HG03354 (cell line): ENCODE results near the gene CALY.
"Not testable (repeated sequence)": the region's sequence is repeated elsewhere in the genome, so short reads cannot be mapped to it uniquely, and the experiment has no call there.

Experiments
- ATAC-seq: cut with Tn5 transposase; IDR thresholded peaks from one replicate; pipeline ENCODE4 v1.9.1; 2021; ENCODE audit warnings: mild to moderate bottlenecking; ENCODE audit not compliant: unreplicated experiment, poor library complexity, severe bottlenecking

Gene CALY

DNA sequence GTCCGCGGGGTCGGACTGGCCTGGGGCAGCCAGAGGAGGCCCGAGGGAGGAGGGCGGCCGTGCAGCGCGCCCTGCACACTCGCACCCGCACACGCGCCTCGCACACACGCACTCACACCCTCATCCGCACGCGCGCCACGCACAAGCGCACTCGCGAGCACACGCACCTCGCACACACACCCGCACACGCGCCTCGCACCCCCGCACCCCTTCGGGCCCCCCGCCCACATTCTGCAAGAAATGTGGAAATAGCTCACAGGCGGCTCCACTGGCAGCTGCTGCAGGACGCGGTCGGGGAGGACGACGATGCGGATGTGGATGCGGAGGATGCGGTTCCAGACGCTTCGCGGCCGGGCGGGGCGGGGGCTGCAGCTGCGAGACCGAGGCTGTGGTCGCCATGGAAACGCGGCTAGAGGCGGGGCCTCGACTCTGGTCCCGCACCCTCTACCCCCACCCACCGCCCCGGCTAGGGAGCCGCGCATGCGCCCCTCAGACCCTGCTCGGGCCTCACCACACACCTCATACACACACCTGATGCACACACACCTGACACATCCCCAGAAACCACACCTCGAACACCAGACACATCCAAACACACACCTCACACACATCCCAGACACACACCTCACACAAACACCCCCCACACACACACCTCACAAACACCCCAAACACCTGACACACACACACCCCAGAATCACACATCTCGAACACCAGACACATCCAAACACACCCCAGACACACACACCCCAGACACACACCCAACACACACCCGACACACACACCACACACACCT is at the start of gene CALY:
Gene CALY (minus strand): TSS at position 320 of the 793 bp plus-strand sequence. CDS start 7,907 bp downstream, outside the sequence.
- no peak for ATAC-seq

GRCh38 chr10:133385214-133385613 is 48.5 kb upstream of the CALY start:
- no peak for ATAC-seq

DNA sequence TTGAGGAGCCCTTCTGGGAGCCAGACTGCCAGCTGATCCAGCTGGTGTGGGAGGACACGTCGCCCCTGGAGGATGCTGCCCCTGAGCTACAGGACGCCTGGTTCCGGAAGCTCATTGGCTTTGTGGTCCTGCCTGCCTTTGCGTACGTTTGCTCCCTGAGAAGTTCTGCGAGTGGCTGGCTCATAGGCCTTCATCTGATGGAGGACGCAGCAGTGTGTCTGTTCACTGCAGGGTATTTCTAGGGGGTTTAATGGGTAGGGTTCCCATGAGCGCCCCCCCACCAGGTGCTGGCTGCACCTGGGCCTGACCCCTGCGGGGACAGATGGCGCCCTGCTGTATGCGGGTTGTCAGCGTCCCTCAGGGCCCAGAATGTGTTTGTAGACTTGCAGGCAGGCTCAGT is 47.4 kb upstream of the CALY start:
- no peak for ATAC-seq

DNA sequence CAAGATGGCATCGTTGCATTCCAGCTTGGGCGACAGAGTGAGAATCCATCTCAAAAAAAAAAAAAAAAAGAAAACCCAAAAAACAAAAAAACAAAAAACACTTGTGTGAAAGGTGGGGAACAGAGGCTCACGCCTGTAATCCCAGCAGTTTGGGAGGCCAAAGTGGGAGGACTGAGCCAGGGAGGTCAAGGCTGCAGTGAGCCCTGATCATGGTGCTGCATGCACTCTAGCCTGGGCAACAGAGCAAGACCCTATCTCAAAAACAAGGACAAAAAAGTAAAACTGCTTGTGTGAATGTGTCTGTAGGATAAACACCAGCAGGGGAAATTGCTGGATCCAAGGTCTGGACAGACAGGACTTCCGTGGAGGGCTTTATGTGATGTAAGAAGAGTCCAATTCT is 46.9 kb upstream of the CALY start:
- no peak for ATAC-seq

DNA sequence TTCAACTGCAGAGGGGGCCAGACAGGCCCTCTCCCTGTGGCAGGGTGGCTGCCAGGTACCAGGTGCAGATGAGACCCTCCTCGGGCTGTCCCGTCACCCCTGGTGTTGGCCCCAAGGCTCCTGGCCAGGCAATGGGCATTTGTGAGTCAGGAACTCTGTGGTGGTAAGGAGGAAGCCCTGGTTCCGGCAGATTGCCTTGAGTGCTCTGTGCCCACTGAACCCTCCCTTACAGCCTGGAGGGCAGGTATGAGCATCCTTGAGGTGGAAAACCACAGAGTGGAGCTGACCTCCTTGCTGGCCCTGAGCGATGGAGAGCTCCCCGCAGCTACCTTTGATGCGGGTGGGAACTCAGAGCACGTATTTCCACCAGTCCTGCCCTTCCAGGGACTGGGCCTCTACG is 44.3 kb upstream of the CALY start:
- ATAC-seq = no peak

DNA sequence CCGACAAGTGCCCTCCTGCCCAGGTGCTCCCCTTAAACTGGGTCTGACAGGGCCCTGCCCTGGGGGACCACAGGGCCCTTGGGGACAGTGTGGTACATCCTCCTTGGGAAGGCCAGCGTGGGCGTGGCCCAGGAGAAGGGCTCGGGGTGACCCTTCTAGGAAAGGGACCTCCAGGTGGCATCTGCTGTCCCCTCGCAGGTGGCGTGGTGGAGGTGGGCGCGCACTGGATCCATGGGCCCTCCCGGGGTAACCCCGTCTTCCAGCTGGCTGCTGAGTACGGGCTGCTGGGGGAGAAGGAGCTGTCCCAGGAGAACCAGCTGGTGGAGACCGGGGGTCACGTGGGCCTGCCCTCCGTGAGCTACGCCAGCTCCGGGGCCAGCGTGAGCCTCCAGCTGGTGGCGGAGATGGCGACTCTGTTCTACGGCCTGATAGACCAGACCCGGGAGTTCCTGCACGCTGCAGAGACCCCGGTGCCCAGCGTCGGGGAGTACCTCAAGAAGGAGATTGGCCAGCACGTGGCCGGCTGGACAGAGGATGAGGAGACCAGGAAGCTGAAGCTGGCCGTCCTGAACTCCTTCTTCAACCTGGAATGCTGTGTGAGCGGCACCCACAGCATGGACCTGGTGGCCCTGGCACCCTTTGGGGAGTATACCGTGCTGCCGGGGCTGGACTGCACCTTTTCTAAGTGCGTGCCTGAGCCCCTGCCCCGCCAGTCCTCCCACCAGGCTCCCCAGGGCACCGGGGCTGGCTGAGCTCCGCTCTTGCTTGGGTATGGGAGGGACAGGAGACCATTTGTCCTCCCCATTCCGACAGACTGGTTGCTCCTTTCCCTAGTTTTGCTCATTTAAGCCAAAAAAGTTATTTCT is 43.3 kb upstream of the CALY start:
- no peak for ATAC-seq

- ATAC-seq = peak; percentile 63
Measured at GRCh38 chr10:133379152-133379800, 42.6 kb upstream of the CALY start, which contains the start of gene PAOX. Gene PAOX (plus strand): TSS chr10:133379262. CDS start chr10:133379317, 55 bp downstream.

DNA sequence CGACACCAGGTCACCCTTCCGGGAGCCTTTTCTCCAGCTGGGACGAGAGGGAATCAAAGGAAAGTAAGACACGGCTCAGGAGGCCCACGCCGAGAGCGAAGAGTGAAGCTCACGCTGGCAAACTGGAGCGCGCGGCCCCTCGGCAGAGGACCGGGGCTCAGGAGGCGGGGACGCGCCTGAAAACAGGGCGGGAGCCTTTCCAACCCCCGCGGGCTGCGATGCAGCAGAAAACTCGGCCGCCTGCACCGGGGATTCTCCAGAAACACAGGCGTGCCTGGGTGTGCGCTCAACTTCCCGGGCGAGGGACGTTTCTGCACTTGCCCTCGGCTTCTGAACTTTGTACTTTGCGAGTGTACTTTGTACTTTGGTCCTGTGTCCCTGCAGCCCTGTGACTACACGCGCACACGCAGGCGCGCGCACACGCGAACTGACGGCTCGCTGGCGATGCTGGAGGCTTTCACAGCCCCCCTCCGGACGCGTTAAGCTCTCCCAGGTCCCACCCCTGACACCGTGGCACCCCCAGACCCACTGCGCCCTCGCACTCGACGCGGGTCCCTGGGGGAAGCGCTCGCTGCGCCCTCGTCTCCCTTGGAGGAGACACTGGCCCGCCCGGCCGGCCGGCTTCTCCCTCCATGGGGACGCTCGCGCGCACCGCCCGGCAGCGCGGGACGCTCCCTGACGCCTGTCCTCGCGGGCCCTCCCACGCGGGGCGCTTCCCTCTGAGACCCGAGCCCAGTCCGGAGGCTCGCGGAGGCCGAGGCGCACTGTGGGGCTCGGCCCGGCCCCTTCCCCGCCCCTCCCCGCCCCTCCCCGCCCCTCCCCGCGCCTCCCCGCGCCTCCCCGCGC is 41.8 kb upstream of the CALY start:
- peak; percentile 42 for ATAC-seq

GRCh38 chr10:133377818-133378250 is 41.1 kb upstream of the CALY start:
- no peak for ATAC-seq

GRCh38 chr10:133377025-133377817 is 40.5 kb upstream of the CALY start:
- ATAC-seq = no peak

DNA sequence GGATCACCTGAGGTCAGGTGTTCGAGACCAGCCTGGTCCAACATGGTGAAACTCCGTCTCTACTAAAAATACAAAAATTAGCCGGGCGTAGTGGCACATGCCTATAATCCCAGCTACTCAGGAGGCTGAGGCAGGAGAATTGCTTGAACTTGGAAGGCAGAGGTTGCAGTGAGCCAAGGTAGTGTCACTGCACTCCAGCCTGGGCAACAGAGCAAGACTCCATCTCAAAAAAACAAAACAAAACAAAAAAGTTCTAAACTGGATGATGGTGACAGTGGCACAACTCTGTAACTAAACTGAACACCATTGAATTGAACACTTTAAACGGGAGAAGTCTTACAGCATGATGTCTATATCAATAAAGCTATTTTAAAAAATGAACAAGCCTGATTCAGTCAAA is 39.5 kb upstream of the CALY start:
- ATAC-seq = not testable (repeated sequence)

GRCh38 chr10:133375357-133376115 is 38.8 kb upstream of the CALY start:
- no peak for ATAC-seq

DNA sequence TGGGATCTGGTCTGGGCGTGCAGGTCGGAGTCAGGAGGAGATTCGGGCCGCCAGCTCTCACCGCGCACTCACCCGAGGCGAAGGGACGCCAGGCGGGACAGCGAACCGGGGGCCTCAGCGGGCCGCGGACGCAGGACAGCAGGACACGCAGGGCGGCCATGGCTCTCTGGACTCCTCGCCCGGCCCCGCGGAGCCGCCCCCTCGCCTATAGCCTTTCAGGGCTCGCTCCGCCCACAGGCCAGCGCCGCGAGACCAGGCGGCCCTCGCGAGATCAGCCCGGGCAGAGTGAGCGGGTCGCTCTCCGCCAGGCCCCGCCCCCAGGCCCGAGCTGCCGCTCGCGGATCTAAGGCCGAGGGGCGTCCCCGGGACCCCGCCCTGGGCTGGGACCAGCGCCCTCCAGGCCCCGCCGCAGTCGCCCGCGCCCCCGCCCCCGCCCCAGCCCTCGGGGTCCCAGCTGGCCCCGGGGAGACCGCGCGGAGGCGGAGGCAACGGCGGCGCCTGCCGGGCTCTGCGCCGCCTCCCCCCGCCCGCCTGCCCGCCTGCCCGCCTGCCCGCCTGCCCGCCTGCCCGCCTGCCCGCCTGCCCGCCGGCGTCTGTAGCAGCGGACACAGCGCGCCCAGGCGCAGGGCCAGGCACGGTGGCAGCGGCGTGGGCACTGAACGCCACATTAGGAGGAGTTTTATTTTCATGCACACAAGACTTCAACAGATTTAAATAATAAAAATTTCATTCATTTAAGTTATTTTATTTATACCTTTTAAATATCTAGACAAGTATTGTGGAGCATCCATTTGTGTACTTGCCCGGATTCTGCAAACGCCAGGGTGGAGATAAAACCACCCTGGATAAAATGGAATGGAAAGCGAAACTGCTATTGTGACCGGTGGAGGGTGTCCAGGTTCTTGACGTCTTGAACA is 36.7 kb upstream of the CALY start, which contains the start of gene ECHS1:
Gene ECHS1 (minus strand): TSS at position 181 of the 917 bp plus-strand sequence. CDS start 21 bp downstream, at position 160.
- peak; percentile 98 for ATAC-seq

DNA sequence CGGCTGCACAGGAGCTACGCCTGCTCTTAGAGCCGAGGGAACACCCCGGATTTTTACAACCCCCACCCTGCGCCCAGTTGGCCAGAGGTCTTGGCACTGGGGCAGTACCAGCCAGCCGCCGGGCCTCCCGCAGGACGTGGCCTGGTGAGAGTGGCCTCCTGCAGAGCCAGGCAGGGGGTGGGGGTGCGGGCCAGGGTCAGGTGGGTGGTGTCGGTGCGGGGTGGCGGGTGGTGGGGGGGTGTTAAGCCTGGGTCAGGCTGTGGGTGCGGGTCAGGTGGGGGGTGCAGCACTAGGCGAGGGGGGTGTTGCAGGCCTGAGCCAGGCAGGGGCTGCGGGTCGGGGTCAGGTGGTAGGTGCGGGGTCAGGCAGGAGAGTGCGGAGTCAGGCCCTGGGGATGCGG is 35.8 kb upstream of the CALY start:
- no peak for ATAC-seq

DNA sequence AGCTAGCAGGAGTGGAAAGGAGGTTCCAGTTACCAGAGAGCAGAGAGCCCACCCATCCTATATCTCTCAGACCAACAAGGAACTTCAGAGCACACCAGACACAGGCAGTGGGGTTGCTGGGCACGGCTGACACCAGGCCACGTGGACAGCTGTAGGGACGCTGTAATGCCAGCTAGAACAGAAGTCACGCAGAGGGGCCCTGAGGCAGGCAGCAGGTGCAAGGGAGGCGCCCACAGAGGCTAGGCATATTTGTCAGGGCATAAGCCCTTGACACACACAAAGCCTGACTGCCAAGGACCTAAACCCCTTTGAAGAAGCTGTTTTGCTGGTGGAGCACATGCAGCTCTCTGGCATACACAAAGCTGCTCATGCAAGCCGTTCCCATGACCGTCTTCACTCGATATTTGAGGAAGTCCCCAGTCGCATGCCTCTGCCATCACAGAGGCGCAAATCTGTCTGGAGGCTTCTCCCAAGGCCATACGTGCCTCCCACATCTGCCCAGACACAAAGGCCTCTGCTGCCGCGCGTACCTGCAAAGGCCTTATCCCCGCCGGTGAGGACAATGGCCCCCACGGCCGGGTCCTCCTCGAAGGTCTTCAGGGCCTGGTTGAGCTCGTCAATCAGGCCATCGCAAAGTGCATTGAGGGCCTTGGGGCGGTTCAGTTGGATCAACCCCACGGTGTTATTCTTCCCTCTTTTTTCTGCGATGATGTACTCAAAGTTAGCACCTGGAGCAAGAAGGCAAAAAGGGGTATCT is 33.5 kb upstream of the CALY start:
- ATAC-seq = no peak

GRCh38 chr10:133368153-133368552 is 31.5 kb upstream of the CALY start:
- ATAC-seq = no peak
